HG03565 (cell line): ENCODE measurements around the gene FALEC.

ENCODE experiments used
- ATAC-seq: cut with Tn5 transposase; IDR thresholded peaks from one replicate; pipeline ENCODE4 v1.9.1; 2021; ENCODE audit warnings: mild to moderate bottlenecking, moderate library complexity; ENCODE audit not compliant: unreplicated experiment

FALEC gene

DNA sequence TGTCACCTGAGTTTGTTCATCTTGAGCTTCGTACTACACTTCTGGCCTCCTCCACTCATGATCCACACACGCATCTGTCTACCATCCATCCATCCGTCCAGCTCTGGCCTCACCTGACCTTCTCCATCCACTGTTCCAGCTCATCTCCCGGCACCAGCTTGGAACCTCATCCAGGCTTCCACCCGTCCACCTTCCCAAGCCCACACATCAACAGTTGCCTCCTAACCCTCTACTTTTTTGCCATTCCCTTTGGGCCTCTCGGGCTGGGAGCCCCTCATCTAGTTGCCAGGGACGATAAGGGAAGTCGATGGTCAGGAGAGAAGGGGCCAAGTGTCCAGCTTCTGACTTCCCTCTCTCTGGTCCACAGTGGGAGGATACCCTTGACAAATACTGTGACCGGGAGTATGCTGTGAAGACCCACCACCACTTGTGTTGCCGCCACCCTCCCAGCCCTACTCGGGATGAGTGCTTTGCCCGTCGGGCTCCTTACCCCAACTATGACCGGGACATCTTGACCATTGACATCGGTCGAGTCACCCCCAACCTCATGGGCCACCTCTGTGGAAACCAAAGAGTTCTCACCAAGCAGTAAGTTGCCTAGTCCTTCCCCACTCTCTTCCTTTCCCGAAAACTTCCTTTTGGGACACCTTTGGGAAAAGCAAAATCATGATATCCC is 3.4 kb upstream of the FALEC start:
- ATAC-seq = no peak

DNA sequence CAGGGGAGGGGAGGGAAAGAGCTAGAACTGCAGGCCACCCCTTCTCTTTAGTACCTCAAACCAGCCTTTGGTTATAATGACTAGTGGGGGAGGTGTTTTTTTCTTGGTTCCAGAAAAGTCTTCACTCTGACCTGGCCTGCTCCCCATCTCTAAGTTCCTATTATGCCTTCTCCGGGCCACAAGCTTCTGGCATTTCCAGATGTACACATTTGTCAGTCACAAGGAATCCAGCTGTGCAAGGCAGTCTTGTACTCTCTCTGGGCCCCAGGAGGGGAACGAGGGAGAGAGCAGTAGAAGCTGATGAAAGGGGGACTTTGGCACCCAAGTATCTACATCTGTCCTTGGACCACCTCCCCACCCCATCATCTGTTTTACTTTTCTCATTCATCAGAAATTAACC is 2.7 kb upstream of the FALEC start:
- ATAC-seq = no peak

DNA sequence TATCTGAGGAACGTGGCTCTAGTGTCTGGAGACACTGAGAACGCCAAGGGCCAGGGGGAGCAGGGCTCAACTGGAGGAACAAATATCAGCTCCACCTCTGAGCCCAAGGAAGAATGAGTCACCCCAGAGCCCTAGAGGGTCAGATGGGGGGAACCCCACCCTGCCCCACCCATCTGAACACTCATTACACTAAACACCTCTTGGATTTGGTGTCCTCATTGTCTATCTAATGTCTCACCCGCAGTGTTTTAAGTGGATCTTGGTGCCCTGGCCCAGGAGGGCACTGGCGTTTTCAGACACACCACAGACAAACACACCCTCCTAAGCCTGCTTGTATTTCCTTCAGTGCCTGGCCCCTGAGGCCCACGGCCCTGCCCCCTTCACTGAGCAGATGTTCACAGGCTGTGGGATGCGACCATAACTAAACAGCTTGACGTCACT is 2.2 kb upstream of the FALEC start:
- ATAC-seq = no peak

DNA sequence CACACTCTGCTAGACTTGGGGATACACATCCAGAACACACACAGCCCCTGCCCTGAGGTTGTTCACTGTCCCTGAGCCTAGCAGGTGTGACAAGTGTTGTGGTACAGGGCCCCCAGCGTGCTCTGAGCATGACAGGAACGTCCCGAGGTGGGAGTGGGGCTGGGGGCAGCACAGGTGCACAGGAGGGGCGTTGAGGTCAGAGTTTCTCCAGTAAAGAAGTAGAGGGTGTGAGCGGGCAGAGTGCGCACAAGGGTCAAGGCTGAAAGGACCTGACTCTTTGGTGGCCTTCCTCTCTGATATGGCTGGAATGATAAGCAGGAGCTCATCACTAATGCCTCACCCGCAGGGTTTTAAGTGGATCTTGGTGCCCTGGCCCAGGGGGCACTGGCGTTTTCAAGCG is 1.3 kb upstream of the FALEC start:
- no peak for ATAC-seq

DNA sequence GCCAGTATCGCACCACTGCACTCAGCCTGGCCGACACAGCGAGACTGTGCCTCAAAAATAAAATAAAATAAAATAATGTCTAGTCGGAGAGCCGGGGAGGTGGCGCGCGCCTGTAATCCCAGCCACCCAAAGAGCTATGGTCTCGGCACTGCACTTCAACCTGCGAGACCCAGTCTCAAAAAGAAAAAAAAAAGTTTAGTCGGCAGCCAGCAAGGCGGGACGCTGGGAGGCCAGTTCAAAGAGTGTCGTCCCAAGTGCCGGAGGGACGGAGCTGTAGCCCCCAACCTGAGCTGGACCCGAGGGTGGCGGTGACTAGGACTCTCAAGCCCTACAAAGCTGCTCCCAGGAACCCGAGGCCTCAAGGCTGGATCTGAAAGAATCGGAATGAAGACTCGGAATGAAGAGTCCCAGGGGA is 632 bp upstream of the FALEC start:
- ATAC-seq = no peak

DNA sequence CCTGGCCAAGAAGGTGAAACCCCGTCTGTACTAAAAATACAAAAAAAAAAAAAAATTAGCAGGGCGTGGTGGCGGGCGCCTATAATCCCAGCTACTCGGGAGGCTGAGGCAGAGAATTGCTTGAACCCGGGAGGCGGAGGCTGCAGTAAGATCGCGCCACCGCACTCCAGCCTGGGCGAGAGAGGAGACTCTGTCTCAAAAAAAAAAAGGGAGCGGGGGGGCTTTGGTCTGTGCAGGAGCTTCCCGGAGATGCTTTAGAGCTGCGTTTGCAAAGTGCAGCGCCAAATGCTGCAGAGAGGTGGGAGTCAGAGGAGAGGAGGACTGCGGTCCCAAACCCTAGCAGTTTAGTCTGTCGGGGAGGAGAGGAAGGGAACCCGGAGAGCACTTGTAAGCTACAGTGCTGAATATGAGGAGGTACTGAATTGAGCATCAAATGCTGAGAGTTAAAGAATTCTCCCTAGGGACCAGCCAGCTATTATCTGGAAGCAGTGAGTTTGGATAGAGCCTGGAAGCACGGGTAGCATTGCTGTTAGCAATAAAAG is 569 bp downstream of the FALEC start:
- ATAC-seq = no peak

DNA sequence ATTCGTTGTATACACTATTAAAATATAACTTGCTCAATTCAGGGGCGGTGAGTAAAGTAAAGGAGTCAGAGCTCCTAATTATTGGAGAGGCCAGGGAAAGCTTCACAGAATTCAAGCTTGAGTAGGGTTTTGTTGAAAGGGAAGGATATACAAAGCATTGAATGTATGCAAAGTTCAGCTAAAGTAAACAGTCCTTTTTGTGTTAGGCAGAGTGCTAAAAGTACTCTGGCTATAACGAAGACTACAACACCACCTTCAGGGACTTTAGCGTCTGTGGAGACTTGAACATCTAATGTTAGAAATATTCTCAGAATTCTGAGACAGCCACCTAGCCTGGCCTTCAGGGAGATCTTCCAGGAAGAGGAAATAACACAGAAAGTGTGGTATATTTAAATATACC is 1.1 kb downstream of the FALEC start:
- no peak for ATAC-seq

DNA sequence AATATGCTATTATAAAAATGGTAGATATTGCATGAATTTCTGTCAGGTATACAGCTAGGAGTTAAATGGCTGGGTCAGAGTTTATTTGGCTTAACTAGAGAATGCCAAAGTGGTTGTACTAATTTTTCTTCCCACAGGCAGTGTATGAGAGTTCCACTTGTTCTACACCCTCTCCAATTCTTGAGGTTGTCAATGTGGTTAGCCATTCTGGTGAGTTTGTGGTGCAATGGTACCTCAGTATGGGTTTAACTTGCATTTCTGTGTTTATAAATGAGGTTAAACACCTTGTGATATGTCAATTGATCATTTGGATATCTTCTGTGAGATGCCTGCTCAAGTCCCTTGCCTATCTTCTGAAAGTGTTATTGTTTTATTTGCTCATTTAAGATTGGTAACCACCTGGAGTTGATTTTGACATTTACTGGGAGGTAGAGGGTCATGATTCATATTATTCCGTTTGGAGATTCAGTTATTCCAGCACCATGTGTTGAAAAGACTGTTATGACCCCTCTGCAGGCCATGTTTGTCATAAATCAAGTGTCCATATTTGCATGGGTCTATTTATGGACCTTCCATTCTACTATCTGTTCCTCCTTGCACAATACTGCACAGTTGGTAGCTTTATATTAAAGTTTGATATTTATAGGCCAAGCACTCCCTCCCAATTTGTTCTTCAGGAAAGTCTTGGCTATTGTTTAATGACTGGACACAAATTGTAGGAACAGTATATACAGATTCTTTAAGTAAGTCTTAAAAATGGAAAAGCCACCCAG is 5.8 kb downstream of the FALEC start:
- ATAC-seq = no peak

DNA sequence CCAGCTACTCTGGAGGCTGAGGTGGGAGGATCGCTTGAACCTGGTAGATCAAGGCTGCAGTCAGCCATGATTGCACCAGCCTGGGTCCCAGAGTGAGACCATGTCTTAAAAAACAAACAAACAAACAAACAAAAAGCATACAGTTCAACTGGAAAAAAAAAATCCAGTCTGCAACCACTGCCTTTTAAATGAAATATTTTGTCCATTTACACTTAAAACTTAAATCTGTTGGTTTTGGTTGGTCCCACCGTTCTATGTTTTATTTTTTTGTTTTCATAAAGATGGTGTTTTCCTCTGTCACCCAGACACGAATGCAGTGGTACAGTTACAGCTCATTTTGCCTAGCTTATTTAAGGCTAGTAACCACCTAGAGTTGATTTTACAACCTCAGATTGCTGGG is 9.8 kb downstream of the FALEC start:
- ATAC-seq = no peak

DNA sequence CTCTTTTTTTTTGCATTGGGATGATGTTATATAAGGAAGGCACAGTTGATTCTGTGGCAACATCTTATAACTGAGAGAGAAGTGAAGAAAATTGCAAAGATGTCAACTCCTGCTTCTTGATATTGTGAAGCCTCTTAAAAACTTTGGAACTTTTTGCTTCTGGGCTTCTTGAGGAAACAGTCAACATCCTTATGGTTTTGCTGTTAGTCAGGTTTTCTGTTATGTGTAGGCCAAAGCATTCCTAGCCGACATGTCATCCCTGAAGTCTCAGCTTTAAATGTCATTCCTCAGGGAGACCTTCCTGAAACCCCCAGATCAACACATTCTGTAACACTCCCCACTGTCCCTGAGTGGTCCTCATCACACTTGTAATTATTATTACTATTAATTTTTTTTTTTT is 12.6 kb downstream of the FALEC start:
- ATAC-seq = no peak

DNA sequence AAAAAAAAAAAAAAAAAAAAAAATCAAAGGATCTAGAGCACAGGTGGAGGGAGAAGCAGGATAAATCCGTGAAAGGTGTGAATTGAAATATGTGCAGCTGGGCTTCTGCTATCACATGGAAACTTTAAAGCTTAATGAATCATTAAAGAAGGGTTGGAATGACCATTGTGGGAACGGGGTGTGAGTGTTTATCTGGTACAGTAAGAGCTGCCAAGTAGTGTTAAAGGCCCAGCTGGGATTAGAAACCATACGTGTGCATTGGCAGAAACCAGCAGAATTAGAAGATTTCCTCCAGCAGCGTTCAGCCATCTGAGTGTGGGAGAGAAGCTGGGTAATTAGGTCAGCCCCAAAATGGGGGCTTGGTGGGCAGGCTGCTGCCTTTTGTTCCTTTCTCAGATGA is 13.5 kb downstream of the FALEC start:
- ATAC-seq = no peak

DNA sequence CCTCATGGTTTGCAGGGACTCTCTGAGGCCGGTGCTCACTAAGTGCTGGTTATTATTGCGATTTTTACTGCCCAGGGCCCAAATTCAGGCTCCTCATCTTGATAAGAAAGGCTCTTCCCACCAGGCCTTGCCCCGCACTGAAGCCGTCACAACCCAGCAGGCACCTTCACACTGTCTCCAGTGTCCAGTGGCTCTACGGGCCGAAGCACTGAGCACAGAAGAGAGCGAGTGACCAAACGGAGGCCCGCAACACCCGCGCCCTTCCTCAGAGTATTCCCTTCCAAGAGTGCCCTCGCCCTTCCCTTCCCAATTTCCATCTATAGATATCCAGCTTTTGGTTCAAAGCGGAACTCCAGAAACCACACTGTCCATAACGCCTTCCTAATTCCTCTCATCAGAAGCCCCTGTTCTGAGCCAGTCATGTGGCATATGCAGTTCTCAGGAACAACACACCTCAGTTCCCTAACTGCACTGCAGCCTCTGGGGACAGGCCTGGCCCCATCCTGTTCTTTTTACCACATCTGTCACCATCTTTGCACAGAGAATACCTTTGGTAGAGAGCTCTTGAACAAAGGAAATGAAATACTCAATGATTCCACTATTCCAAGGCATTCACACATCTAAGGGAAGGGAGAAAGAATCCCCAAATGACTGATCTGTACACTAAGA is 15.1 kb downstream of the FALEC start:
- no peak for ATAC-seq

DNA sequence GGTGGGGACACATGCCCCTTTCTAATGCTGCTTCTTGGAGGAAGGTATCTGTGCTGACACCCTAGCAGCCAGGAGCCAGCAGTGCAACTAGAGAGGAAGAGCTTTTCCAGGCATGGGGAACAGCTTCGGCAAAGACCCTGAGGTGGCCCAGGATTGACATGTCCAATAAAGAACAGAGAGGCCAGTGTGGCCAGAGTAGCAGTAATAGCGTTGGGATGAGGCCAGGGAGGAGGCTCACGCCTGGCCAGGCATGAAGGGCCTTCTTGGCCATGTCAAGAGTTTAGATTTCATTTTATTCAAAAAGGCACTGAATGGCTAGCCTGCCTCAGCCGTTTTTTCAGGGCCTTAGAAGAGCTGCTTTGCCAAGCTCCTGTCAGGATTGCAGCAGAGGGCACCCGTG is 17.3 kb downstream of the FALEC start:
- no peak for ATAC-seq

DNA sequence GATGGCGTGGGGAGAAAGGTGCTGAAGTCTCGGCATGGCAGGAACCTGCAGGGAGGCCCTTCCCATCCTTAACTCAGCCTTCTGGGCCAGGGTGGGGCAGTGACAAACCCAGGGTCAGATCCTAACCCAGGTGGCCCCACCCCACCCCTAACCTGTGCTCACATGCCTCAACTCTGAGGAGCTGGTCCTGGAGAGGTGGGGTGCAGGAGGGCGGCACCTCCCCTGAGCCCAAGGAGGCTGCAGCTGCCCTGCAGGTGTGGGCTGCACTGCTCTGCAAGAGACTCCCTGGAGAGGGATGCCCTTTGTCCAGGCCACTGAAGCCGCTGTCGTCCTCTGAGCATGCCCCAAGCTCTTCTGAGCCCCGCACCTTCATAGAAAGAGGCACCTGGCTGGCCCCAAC is 18.4 kb downstream of the FALEC start:
- ATAC-seq = no peak

DNA sequence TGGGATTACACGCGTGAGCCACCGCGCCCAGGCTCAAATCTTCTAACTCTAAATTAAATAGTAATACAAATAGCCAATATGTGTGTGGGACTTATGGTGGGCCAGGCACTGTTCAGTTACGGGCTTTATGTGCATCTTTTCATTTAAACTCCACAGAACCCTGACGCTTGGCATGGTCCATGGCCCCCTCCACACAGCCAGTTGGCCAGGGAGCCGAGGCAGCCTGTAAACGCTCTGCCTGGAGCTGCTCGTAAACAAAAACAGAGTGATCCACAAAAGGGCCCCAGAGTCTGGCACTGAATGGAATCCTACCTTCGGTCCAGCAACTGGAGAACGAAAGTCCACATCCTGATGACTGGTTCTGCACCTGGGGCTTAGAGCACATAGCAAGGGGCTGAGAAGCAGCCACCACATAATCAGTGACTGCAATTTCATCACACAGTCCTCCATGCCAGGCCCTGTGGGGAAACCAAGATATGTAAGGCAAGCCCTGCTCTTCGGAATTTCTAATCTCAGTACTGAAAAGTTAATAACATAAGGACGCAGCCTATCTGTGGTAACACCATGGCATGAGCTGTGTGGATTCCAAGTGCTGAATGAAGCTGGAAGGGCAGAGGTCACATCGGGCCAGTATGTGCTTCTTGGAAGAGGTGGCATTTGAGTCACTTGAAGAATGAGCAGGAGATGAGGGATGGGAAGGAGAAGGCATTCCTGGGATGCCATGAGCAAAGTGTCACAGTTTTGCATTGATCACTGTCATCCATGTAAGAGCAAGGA is 20.1 kb downstream of the FALEC start:
- no peak for ATAC-seq

DNA sequence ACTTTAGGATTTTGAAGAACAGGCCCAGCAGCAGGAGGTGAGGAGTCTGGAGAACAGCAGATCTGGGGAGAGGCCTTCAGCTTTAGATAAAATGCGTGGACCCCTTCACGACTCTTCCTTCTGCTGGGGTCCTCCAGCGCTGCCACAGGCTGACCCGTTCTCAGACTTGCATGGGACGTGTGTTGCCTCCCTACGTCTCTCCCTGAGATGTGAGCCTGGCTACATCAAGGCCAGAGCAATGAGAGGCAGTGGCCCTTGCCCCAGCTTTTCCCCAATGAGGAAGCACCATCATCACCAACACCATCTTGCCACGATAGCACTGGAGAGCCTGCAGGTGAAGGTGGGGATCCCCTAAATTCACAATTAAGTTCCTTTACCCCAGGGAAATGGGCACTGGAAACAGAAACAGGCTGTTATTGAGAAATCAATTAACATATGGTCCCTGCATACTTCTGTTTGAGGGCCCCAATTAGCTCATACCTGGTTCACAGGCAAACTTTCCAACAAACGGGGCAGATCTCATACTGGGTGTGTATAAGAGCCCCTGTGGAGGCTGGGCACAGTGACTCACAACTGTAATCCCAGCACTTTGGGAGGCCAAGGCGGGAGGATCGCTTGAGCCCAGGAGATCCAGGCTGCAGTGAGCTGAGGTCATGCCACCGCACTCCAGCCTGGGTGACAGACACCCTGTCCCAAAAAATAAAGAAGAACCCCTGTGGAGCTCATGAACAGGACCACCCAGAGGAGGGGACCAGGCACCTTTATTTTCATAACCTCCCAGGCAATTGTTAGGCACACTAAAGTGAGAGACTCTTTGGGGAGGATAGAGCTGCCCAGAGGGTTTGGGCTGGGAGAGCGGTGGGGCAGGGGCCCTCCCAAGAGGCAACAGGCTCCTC is 21.5 kb downstream of the FALEC start:
- ATAC-seq = no peak

DNA sequence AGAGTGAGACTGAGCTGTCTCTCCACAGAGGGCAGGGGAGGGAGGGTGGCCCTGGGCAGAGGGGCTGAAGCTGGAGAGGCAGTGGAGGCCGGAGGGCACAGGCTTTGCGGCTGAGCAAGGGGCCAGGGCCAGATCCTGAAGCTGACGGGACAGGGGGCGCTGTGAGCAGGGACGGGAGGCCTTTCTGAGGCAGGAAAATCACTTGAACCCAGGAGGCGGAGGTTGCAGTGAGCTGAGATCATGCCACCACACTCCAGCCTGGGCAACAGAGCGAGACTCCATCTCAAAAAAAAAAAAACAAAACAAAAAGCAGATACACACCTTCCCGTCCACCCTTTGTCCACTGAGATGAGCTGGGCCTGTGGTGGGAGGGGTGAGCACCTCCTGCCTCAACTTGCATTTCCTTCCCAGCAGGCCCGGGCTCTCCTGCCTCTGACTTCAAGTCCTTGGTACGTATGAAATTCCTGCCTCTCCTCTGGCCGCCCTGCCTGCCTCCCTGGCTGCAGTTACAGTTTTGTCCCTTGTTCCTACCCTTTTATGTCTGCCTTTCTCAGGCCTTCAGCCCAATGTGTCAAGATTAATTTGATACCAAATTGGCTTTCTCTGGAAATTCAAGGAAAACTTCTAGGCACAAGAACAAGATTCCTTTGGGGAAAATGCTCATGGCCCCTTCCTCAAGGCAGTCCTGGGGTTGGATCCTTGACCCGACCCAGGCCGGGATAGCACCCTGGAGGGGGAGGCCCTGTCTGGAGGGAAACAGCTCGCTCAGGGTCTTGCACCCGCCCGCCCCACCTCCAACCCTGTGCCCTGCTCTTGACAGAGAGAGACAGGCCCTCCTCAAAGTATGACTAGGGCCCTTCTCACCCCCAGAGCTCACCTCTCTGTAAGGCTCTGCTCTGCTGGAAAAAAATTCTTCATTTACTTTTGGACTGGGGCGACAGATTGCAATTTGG is 22.5 kb downstream of the FALEC start:
- ATAC-seq = no peak

DNA sequence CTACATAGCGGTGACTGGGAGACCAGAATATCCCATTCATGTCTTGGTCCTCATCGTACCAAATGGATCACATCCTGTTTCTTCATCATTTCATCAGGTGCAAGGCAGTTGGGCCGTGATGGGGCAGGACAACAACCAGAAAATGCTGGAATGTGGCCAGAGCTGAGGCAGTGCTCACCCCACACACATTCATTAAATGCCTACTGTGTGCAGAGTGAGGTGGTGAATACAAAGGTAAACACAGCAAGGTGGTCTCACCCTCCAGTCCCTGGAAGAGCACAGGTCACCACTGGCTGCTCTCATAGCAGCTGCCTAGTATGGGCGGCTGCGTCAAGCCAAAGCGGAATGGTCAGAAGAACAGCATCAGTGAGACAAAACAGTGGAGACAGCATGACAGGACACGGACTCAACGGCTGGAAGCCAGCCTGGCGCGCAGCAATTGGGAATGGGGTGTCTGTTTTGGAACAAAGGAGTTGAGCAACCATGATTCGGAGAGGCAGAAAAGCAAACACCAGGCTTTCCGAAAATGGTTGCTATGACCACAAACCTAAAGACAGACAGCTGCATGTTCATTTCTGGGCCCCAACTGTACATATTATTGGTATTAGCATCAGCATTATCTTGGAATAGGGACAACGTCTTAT is 28.1 kb downstream of the FALEC start:
- ATAC-seq = no peak
